HG03064 (cell line): ENCODE data around the gene FAM117A.
"Not testable (repeated sequence)": the region's sequence is repeated elsewhere in the genome, so short reads cannot be mapped to it uniquely, and the experiment has no call there.

Source experiments
- ATAC-seq: cut with Tn5 transposase; IDR thresholded peaks from one replicate; pipeline ENCODE4 v1.9.1; 2021; ENCODE audit warnings: low read depth; ENCODE audit not compliant: unreplicated experiment

The FAM117A gene

GRCh38 chr17:49764559-49765180 lies 739 bp upstream of the FAM117A start:
- ATAC-seq: no peak

GRCh38 chr17:49762151-49762941 lies 1.6 kb downstream of the FAM117A start:
- no peak for ATAC-seq

GRCh38 chr17:49760932-49761558 lies 2.9 kb downstream of the FAM117A start:
- ATAC-seq: no peak

GRCh38 chr17:49760296-49760695 lies 3.6 kb downstream of the FAM117A start:
- no peak for ATAC-seq

GRCh38 chr17:49759203-49759602 lies 4.7 kb downstream of the FAM117A start:
- ATAC-seq: no peak

GRCh38 chr17:49758464-49759010 lies 5.4 kb downstream of the FAM117A start:
- not testable (repeated sequence) for ATAC-seq

- no peak for ATAC-seq
These were observed 6.7 kb downstream of the FAM117A start for GRCh38 chr17:49757151-49757777.

GRCh38 chr17:49756323-49757150 lies 7.4 kb downstream of the FAM117A start:
- ATAC-seq: no peak

- no peak for ATAC-seq
These were observed 8.2 kb downstream of the FAM117A start for GRCh38 chr17:49755663-49756283.

- no peak for ATAC-seq
These were observed 10.0 kb downstream of the FAM117A start for GRCh38 chr17:49753959-49754391.

GRCh38 chr17:49752508-49752907 lies 11.4 kb downstream of the FAM117A start:
- no peak for ATAC-seq

GRCh38 chr17:49749730-49750129 lies 14.2 kb downstream of the FAM117A start:
- ATAC-seq: no peak

- peak; percentile 64 for ATAC-seq
These were observed 15.1 kb downstream of the FAM117A start for GRCh38 chr17:49748791-49749190.

GRCh38 chr17:49748223-49748622 lies 15.7 kb downstream of the FAM117A start:
- no peak for ATAC-seq

GRCh38 chr17:49747632-49748031 lies 16.3 kb downstream of the FAM117A start:
- ATAC-seq: no peak

GRCh38 chr17:49746791-49747490 lies 17.0 kb downstream of the FAM117A start:
- ATAC-seq: peak; percentile 43

- no peak for ATAC-seq
These were observed 18.5 kb downstream of the FAM117A start for GRCh38 chr17:49745175-49746139.

- no peak for ATAC-seq
These were observed 21.7 kb downstream of the FAM117A start for GRCh38 chr17:49742166-49742638.
